Measurements from ENCODE around the gene LMO1.

DNA sequence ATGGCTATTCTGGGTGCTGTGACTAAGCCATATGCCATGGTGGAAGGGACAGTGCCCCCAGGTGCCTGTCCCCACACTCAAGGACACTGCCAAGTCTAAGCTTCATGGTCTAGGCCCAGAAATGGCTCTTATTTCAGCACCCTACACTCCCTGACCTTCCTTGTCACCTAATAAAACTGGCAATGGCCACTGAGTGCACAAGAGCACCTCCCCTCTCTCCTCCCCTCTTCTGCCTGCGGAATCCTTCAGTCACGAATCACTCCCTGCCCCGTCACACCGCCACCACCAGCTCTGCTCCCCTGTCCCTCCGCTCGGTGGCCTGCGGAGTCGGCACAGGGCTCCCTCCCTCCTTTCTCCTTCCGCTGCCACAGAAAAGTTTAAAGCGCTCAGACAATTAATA lies 19.0 kb upstream of the LMO1 start:
- TF ChIP-seq, protein P1, sequence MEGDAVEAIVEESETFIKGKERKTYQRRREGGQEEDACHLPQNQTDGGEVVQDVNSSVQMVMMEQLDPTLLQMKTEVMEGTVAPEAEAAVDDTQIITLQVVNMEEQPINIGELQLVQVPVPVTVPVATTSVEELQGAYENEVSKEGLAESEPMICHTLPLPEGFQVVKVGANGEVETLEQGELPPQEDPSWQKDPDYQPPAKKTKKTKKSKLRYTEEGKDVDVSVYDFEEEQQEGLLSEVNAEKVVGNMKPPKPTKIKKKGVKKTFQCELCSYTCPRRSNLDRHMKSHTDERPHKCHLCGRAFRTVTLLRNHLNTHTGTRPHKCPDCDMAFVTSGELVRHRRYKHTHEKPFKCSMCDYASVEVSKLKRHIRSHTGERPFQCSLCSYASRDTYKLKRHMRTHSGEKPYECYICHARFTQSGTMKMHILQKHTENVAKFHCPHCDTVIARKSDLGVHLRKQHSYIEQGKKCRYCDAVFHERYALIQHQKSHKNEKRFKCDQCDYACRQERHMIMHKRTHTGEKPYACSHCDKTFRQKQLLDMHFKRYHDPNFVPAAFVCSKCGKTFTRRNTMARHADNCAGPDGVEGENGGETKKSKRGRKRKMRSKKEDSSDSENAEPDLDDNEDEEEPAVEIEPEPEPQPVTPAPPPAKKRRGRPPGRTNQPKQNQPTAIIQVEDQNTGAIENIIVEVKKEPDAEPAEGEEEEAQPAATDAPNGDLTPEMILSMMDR (conservative IDR thresholded peaks at IDR 0.05), result no peak
- TF ChIP-seq ZFX (IDR thresholded peaks at IDR 0.05), result no peak

Data from C4-2B (cell line).